ENCODE data around the gene CDKL2.
"Not testable (repeated sequence)": the region's sequence is repeated elsewhere in the genome, so short reads cannot be mapped to it uniquely, and the experiment has no call there.

The CDKL2 gene

DNA sequence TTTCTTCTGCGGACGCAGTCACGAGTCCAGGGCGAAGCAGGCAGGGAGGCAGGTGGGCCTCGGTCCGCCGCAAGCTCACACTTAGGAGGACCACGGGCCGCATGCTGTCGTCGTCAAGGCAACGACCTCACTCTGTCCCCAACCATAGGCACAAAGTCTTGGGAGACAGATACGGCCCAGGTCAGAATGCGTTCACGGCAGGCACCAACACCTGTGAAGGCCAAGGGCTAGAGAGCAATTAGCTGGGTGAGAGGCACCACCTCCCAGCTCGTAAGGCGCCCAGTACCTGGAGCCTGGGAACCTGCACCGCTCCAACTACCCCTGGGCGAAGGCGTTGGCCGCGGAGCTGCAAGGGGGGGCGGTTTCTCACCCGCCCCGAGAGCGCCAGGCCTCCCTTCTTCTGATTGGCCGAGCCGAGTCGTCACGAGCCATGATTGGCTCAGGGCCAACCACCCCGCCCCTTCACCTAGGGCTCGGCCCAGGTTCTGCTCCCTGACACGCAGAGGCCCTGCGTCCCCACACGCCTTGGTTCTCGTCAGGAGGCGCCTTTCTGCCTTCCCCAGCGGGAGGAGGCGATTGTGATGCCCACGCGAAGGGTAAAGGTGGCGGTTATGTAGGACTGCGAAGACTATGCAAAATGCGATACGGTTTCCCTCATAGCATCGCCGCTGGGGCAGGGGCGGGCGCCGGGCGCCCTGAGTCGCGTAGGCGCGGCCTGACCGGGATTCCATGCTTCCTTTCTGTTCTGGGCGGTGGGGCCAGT lies at the start of gene CDKL2:
CDKL2 (minus strand) TSS at position 355 of the 763 bp plus-strand sequence. CDS start 4,540 bp downstream, outside the sequence.
- no peaks in the 10 kb centered on the region; the same call in 1 of the 2 replicates for H3K27me3 ChIP-seq (ENCODE audit: control insufficient read depth, insufficient read depth, low read length)
- H3K27ac ChIP-seq (ENCODE audit: low read depth, low read length) = no peak within 1 kb of the TSS
- no peaks in the 10 kb centered on the region for H3K9me3 ChIP-seq (ENCODE audit: control insufficient read depth, insufficient read depth, low read depth, low read length)
- H3K9ac ChIP-seq (ENCODE audit: low read length) = peak within 1 kb of the TSS; percentile 28
- 0 out of 2 replicates have a peak, but pooled peaks cover 5% of the 10 kb centered on the region for H3K4me1 ChIP-seq (ENCODE audit: control insufficient read depth, insufficient read depth, low read length)
- peak within 1 kb of the TSS; percentile 86 for H3K4me3 ChIP-seq (ENCODE audit: low read depth, low read length)
- H3K36me3 ChIP-seq (ENCODE audit: control insufficient read depth, insufficient read depth, low read length) = no peaks in the 10 kb centered on the region

DNA sequence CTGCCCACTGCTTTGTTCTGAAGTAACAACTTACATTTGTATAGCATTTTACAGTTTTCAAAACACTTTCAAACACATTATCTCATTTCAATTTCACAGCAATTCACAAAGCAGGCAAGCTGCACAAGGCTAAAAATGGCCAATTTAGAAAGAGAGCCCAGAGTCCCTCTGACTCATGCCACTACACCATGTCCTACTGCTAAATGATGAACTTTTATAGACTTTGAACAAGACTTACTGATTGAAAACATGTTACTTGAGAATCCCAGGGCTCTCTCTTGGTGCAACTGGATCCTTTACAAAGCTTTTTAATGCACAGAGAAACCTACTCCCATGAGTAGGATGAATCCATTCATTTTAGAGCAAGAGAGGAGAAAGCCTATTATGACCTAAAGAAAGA lies 48.6 kb upstream of the CDKL2 start:
- no peaks in the 10 kb centered on the region for H3K9me3 ChIP-seq (ENCODE audit: control insufficient read depth, insufficient read depth, low read depth, low read length)
- H3K36me3 ChIP-seq (ENCODE audit: control insufficient read depth, insufficient read depth, low read length) = peaks cover 3% of the 10 kb centered on the region; the same call in 1 of the 2 replicates
- peaks cover 10% of the 10 kb centered on the region for H3K4me1 ChIP-seq (ENCODE audit: control insufficient read depth, insufficient read depth, low read length)
- H3K9ac ChIP-seq (ENCODE audit: low read length) = no peak overlapping the region
- H3K4me3 ChIP-seq (ENCODE audit: low read depth, low read length) = no peak overlapping the region
- no peaks in the 10 kb centered on the region for H3K27me3 ChIP-seq (ENCODE audit: control insufficient read depth, insufficient read depth, low read length)
- no peak overlapping the region for H3K27ac ChIP-seq (ENCODE audit: low read depth, low read length)

DNA sequence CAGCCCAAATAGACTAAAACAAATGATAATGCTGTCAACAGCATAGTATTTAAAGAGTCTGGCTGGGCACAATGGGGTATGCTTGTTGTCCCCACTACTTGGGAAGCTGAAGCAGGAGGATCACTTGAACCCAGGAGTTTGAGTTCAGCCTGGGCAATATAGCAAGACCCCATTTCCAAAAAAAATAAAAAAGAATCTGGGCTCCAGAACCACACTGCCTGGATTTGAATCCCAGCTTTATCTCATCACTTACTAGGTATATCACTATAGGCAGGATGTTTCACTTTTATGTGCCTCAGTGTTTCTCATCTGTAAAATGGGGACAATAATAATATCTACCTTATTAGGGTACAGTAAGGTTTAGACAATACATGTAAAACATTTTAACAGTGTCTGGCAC lies 48.1 kb upstream of the CDKL2 start:
- Histone ChIP-seq H3K36me3 (ENCODE audit: control insufficient read depth, insufficient read depth, low read length) (peaks cover 3% of the 10 kb centered on the region; the same call in 1 of the 2 replicates), H3K9ac (ENCODE audit: low read length) (no peak overlapping the region), H3K4me3 (ENCODE audit: low read depth, low read length) (no peak overlapping the region), H3K27ac (ENCODE audit: low read depth, low read length) (no peak overlapping the region), H3K9me3 (ENCODE audit: control insufficient read depth, insufficient read depth, low read depth, low read length) (no peaks in the 10 kb centered on the region), H3K27me3 (ENCODE audit: control insufficient read depth, insufficient read depth, low read length) (no peaks in the 10 kb centered on the region), H3K4me1 (ENCODE audit: control insufficient read depth, insufficient read depth, low read length) (peaks cover 13% of the 10 kb centered on the region)

DNA sequence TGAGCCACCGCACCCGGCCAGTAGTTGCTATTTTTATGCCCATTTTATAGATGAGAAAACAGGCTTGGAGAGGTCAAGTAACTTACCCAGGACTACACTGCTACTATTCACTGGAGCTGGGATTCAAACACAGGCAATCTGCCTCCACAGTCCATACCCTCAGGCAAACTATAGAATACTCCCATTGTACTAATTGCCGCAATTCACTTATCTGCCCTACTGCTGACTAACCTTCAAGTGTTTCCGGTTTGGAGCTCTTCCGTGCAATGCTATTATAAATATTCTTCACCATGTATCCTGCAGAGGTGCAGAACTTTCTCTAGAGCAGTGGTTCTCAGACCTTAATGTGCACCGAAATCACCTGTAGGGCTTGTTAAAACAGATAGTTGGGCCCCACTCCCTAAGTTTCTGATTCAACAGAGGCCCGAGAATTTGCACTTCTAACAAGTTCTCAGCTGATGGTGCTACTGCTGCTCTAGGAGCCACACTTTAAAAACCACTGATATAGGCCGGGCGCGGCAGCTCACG lies 44.7 kb upstream of the CDKL2 start:
- H3K9ac ChIP-seq (ENCODE audit: low read length) = no peak overlapping the region
- no peaks in the 10 kb centered on the region for H3K9me3 ChIP-seq (ENCODE audit: control insufficient read depth, insufficient read depth, low read depth, low read length)
- H3K4me1 ChIP-seq (ENCODE audit: control insufficient read depth, insufficient read depth, low read length) = peaks cover 23% of the 10 kb centered on the region
- 0 out of 2 replicates have a peak overlapping the region, but pooled peaks have one; percentile 24 for H3K27ac ChIP-seq (ENCODE audit: low read depth, low read length)
- H3K4me3 ChIP-seq (ENCODE audit: low read depth, low read length) = no peak overlapping the region
- peaks cover 3% of the 10 kb centered on the region; the same call in 1 of the 2 replicates for H3K36me3 ChIP-seq (ENCODE audit: control insufficient read depth, insufficient read depth, low read length)
- no peaks in the 10 kb centered on the region for H3K27me3 ChIP-seq (ENCODE audit: control insufficient read depth, insufficient read depth, low read length)

DNA sequence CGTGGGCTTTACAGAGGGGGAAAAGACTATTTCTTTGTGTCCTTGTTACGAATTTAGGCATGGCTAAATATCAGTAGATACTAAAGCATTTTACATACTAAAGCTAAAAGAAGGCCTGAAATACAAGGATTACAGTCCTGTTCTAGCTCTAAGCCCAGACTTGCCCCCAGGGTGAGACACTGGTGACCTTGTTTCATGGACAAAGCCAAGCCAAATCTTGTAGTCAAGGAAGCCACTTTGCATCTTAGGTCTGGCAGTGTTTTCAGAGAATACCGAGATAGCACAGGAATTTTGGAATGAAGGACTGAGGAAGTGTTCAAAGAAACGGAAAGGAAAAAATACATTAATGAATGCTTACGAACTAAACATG lies 43.6 kb upstream of the CDKL2 start:
- H3K36me3 ChIP-seq (ENCODE audit: control insufficient read depth, insufficient read depth, low read length) = peaks cover 3% of the 10 kb centered on the region; the same call in 1 of the 2 replicates
- H3K4me1 ChIP-seq (ENCODE audit: control insufficient read depth, insufficient read depth, low read length) = peaks cover 26% of the 10 kb centered on the region
- H3K4me3 ChIP-seq (ENCODE audit: low read depth, low read length) = peak overlapping the region; percentile 99
- H3K9ac ChIP-seq (ENCODE audit: low read length) = peak overlapping the region; percentile 95
- H3K9me3 ChIP-seq (ENCODE audit: control insufficient read depth, insufficient read depth, low read depth, low read length) = no peaks in the 10 kb centered on the region
- H3K27me3 ChIP-seq (ENCODE audit: control insufficient read depth, insufficient read depth, low read length) = no peaks in the 10 kb centered on the region
- H3K27ac ChIP-seq (ENCODE audit: low read depth, low read length) = peak overlapping the region; percentile 89

DNA sequence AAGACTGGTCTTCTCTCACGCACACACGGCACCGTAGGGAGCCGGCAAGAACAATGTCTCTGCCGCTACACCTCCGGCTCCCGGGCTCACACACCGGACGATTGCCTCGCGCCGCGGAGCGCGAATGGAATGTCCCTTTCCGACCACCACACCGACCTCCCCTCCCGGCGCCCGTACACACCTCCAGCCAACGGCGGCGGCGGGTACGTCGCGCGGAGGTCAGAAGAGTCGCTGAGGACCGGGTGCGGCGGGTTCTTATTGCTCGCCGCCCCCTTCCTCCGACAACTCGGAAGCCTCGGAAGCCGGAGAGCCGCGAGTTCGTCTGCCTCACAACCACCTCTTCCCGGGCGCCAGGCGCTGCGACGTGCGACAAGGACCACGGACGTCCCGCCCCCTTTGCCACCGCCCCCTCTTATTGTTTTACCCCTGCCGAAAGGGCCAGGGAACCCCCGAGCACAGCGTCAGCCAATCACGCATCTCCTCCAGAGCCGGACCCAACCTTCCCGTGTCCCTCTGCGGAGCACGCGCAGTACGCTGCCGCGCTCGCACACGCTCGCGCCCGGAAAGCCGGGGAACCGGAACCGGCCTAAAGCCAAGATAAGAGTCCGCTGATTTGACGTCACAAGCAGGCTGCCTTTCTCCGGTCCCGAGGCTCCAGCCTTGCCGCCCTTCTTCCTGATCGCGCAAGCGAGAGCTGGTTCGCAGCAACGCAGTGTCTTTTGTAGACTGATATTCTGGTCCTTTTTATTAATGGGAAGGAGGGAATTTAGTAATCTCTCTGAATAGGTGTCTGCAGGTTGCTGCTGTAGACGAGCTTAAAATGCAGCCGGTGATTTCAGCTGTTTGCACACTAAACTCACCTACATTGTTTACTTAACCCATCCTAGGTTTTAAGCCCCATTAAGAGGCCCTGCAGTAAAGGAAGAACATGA lies 43.0 kb upstream of the CDKL2 start, which contains the start of gene G3BP2:
G3BP2 (minus strand) TSS at position 385 of the 932 bp plus-strand sequence. CDS start 11,386 bp downstream, outside the sequence.
- Histone ChIP-seq H3K9me3 (ENCODE audit: control insufficient read depth, insufficient read depth, low read depth, low read length) (no peaks in the 10 kb centered on the region), H3K9ac (ENCODE audit: low read length) (peak within 1 kb of the TSS; percentile 95), H3K27me3 (ENCODE audit: control insufficient read depth, insufficient read depth, low read length) (no peaks in the 10 kb centered on the region), H3K4me1 (ENCODE audit: control insufficient read depth, insufficient read depth, low read length) (peaks cover 32% of the 10 kb centered on the region), H3K4me3 (ENCODE audit: low read depth, low read length) (peak within 1 kb of the TSS; percentile 99), H3K36me3 (ENCODE audit: control insufficient read depth, insufficient read depth, low read length) (peaks cover 2% of the 10 kb centered on the region; the same call in 1 of the 2 replicates), H3K27ac (ENCODE audit: low read depth, low read length) (peak within 1 kb of the TSS; percentile 93)

DNA sequence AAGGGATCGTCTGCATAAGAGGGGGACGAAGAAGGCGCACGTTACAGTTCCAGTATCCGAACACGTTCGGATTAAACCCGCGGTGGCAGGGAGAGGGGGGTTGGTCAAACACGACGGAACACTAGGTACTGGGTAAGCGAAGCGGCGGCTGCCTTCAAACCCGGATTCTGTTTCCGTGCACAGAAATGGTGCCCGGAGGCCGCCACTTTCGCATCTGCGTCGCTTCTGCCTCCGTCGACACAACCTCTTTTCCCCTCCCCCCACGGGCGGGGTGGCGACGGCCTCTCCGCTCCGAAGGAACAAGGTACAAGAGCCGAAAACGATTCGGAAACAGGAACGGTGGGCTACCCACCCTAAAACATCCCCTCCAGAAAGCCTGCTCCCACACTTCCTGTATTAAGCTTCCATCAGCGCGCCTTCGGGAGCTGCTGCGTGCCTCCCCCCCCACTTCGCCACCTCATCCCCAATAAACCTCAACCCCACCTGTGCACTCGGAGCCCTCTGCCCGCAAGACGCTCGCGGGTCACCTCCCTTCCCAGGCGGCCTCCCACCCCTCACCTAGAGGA lies 42.2 kb upstream of the CDKL2 start:
- Histone ChIP-seq H3K27ac (ENCODE audit: low read depth, low read length) (peak overlapping the region; percentile 93), H3K36me3 (ENCODE audit: control insufficient read depth, insufficient read depth, low read length) (no peaks in the 10 kb centered on the region), H3K4me1 (ENCODE audit: control insufficient read depth, insufficient read depth, low read length) (peaks cover 40% of the 10 kb centered on the region), H3K4me3 (ENCODE audit: low read depth, low read length) (peak overlapping the region; percentile 99), H3K9me3 (ENCODE audit: control insufficient read depth, insufficient read depth, low read depth, low read length) (no peaks in the 10 kb centered on the region), H3K27me3 (ENCODE audit: control insufficient read depth, insufficient read depth, low read length) (no peaks in the 10 kb centered on the region), H3K9ac (ENCODE audit: low read length) (peak overlapping the region; percentile 95)

DNA sequence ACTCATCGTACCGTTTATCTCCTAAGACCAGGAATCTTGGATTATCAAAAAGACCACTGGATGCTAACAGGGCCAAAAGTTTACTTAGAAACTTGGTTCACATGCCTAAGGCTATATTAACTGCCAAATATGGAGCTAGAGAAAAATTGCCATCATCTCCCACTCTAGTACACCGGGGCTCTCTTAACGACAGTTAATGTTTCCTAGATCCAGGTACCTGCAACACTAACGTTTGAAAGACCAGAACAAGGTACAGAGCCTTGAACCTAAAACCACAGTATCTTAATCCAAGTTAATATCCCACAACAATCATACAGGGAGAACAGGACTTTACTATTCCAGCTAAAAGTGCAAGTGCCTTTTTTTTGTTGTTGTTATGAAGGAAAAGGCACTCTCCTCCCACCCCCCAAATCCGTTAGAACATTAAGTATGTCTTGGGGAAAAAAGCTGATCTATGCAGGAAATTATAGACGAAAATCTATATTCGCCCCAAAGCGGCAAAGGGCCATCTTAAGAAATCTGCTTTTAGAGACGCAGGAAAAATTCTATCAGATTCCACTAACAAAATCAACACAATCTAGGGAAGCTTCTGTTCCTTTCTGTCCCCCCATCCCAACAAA lies 41.6 kb upstream of the CDKL2 start:
- peaks cover 42% of the 10 kb centered on the region for H3K4me1 ChIP-seq (ENCODE audit: control insufficient read depth, insufficient read depth, low read length)

DNA sequence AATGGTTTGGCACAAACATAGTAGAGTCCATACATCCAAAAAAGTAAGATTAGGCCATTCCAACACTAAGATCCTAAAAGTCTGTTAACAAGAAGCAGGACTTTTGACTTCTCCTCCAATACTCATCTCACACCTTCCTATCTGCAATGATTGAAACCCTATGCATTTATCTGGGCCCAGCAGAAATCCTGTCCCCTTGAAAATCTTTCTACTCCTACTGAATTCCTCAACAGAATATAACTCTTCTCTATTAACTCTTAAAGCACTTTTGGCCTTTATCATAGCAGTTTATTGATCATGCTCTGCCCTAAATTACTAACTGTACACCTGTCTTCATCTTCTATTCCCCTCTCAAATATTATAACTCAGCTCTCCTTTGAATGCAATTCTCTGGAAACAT lies 38.3 kb upstream of the CDKL2 start:
- Histone ChIP-seq H3K4me1 (ENCODE audit: control insufficient read depth, insufficient read depth, low read length) (peaks cover 29% of the 10 kb centered on the region), H3K27me3 (ENCODE audit: control insufficient read depth, insufficient read depth, low read length) (no peaks in the 10 kb centered on the region), H3K9ac (ENCODE audit: low read length) (no peak overlapping the region), H3K27ac (ENCODE audit: low read depth, low read length) (no peak overlapping the region), H3K9me3 (ENCODE audit: control insufficient read depth, insufficient read depth, low read depth, low read length) (no peaks in the 10 kb centered on the region), H3K36me3 (ENCODE audit: control insufficient read depth, insufficient read depth, low read length) (no peaks in the 10 kb centered on the region), H3K4me3 (ENCODE audit: low read depth, low read length) (peak overlapping the region; percentile 11; the same call in 1 of the 2 replicates)

More for the DNA sequence above, 41.6 kb upstream of the CDKL2 start:
- no peaks in the 10 kb centered on the region for H3K9me3 ChIP-seq (ENCODE audit: control insufficient read depth, insufficient read depth, low read depth, low read length)
- no peaks in the 10 kb centered on the region for H3K36me3 ChIP-seq (ENCODE audit: control insufficient read depth, insufficient read depth, low read length)
- peak overlapping the region; percentile 95 for H3K9ac ChIP-seq (ENCODE audit: low read length)
- H3K27ac ChIP-seq (ENCODE audit: low read depth, low read length) = peak overlapping the region; percentile 93
- H3K4me3 ChIP-seq (ENCODE audit: low read depth, low read length) = peak overlapping the region; percentile 99
- H3K27me3 ChIP-seq (ENCODE audit: control insufficient read depth, insufficient read depth, low read length) = no peaks in the 10 kb centered on the region

DNA sequence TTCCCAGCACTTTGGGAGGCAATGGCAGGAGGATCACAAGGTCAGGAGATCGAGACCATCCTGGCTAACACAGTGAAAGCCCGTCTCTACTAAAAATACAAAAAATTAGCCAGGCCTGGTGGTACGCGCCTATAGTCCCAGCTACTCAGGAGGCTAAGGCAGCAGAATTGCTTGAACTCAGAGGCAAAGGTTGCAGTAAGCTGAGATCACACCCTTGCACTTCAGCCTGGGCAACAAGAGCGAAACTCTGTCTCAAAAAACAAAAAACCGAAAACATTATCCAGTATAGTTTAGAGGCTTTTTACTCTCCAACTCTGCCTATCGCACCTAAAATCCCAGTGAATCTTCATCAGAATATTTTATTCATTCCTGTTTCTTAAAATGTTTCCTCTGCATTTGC lies 37.3 kb upstream of the CDKL2 start:
- not testable (repeated sequence) for H3K36me3 ChIP-seq (ENCODE audit: control insufficient read depth, insufficient read depth, low read length); H3K9ac ChIP-seq (ENCODE audit: low read length); H3K27ac ChIP-seq (ENCODE audit: low read depth, low read length); H3K9me3 ChIP-seq (ENCODE audit: control insufficient read depth, insufficient read depth, low read depth, low read length); H3K27me3 ChIP-seq (ENCODE audit: control insufficient read depth, insufficient read depth, low read length)
- Histone ChIP-seq H3K4me1 (ENCODE audit: control insufficient read depth, insufficient read depth, low read length) (peaks cover 29% of the 10 kb centered on the region), H3K4me3 (ENCODE audit: low read depth, low read length) (0 out of 2 replicates have a peak overlapping the region, but pooled peaks have one; percentile 2)

Data from HUES6 (cell line).